Left lung (tissue), 10 donors: ENCODE measurements around the gene RMI2. TPM values are rescaled to one million over a fixed set of nuclear protein-coding genes. Genes with fewer than 3 reads are reported as not detected.
"Not testable (repeated sequence)": the region's sequence is repeated elsewhere in the genome, so short reads cannot be mapped to it uniquely, and the experiment has no call there.

ENCODE experiments used
- ATAC-seq: fragments of 200-7000 bp; cut with Tn5 transposase; one replicate; pipeline ENCODE4 v1.9.1; 2020; ENCODE audit warnings: moderate library complexity
- DNase-seq, 4 donors: peaks; one replicate each; pipeline ENCODE4 v3.0.0-alpha.2; 2013 to 2020
- H3K27ac ChIP-seq, 2 donors: fragments of 200-600 bp; sonication (generic) in 1 of 2; one replicate each; pipeline versions ENCODE4 v1.5.0 to v1.8.0; 2020 to 2021
- H3K27me3 ChIP-seq, 2 donors: fragments of 200-600 bp; sonication (generic) in 1 of 2; one replicate each; pipeline versions ENCODE4 v1.5.0 to v1.8.0; 2020 to 2021
- H3K36me3 ChIP-seq, 2 donors: fragments of 200-600 bp; sonication (generic) in 1 of 2; one replicate each; pipeline versions ENCODE4 v1.5.0 to v1.8.0; 2020 to 2021
- H3K4me1 ChIP-seq, 2 donors: fragments of 200-600 bp; one replicate each; pipeline ENCODE4 v1.8.0; 2021
- H3K4me3 ChIP-seq, 2 donors: fragments of 200-600 bp; sonication (generic) in 1 of 2; one replicate each; pipeline versions ENCODE4 v1.5.0 to v1.8.0; 2020 to 2021; ENCODE audit warnings: mild to moderate bottlenecking in 1 of 2
- H3K9me3 ChIP-seq, 2 donors: fragments of 200-600 bp; sonication (generic) in 1 of 2; one replicate each; pipeline versions ENCODE4 v1.5.0 to v1.8.0; 2020 to 2021
- CTCF ChIP-seq, 2 donors: fragments of 200-600 bp; sonication (generic) in 1 of 2; IDR thresholded peaks; one replicate each; pipeline versions ENCODE4 v1.5.0 to v1.8.0; 2021; ENCODE audit warnings: antibody characterized with exemption in 2 of 2
- intact Hi-C, 2 donors: fragments of 100-400 bp; cut with DNase I; formaldehyde crosslinking; loops; one replicate each; pipeline versions ENCODE4 v1.11.2 to v1.14.2; 2022
- polyA plus RNA-seq, 6 donors: library from polyadenylated mRNA; unstranded; fragments of 120-200 nt; gene quantifications; one replicate each; pipeline ENCODE4 v1.2.1, GENCODE V29; 2013; ENCODE audit not compliant: insufficient read length in 6 of 6
- total RNA-seq, 2 donors: library from RNA; stranded (reverse); fragmentation: NEBNext Ultra II Directional; extraction: Animal tissue kit (Norgen Biotek cat#: 25700); gene quantifications; one replicate each; pipeline ENCODE4 v1.2.1, GENCODE V29; 2021
- donor health status: DM: no; HTN: yes; CAD: no.
- donor health status: DM: no; HTN: no; CAD: no.

Gene RMI2
- total and polyA plus RNA-seq, 8 donors: 9.6 to 34.5 (median 25.2) TPM

- Histone ChIP-seq H3K9me3 (no peaks in the 10 kb centered on the region), H3K27me3 (no peaks in the 10 kb centered on the region), H3K4me1 (peaks cover 7 to 10% of the 10 kb centered on the region in 2 donors), H3K27ac (no peak overlapping the region), H3K4me3 (no peak overlapping the region), H3K36me3 (no peaks in the 10 kb centered on the region)
- intact Hi-C loops: no loop called here
- no peak for TF ChIP-seq CTCF (IDR thresholded peaks at IDR 0.05)
- DNase-seq (peak in 2 of 4 donors; percentile 38 to 49), ATAC-seq (no peak)
These were observed 31.9 kb downstream of the RMI2 start for GRCh38 chr16:11377154-11377553.

DNA sequence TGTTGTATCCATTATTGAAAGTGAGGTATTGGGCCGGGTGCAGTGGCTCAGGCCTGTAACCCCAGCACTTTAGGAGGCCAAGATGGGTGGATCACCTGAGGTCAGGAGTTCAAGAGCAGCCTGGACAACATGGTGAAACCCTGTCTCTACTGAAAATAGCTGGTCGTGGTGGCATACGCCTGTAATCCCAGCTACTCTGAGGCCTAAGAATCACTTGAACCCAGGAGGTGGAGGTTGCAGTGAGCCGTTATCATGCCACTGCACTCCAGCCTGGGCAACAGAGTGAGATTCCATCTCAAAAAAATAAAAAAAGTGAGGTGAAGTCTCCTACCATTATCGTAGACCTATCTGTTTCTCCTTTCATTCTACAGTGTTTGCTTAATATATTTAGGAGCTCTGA, 33.7 kb downstream of the RMI2 start:
- H3K4me1 ChIP-seq, H3K36me3 ChIP-seq, ATAC-seq, DNase-seq, intact Hi-C loops, H3K9me3 ChIP-seq, H3K27ac ChIP-seq, H3K27me3 ChIP-seq, H3K4me3 ChIP-seq: not testable (repeated sequence)

DNA sequence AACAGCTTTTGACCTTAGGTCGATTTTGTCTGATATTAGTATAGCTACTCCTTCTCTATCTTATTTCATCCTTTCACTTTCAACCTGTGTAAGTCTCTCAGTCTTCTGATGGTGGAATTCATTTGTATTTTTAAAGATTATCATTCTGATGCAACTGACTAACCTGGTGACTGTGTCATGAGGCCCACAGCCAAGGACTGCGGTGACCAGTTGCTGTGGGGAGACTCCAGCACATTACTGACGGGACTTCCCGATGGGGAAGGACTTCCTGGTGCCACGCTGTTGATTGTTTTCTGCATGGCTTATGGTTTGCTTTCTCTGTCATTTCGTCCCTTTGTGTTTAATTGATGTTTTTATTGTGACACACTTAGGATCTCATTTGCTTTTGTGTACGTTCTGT, 34.2 kb downstream of the RMI2 start:
- no peak overlapping the region for H3K27ac ChIP-seq
- no peaks in the 10 kb centered on the region for H3K9me3 ChIP-seq
- DNase-seq (no peak), ATAC-seq (peak; percentile 60)
- H3K4me1 ChIP-seq: peaks cover 0 to 10% of the 10 kb centered on the region in 2 donors
- H3K27me3 ChIP-seq: no peaks in the 10 kb centered on the region
- no peaks in the 10 kb centered on the region for H3K36me3 ChIP-seq
- intact Hi-C loops: no loop called here
- H3K4me3 ChIP-seq: no peak overlapping the region
- no peak for TF ChIP-seq CTCF (IDR thresholded peaks at IDR 0.05)

- DNase-seq (no peak), ATAC-seq (no peak)
- H3K4me1 ChIP-seq: peaks cover 0 to 10% of the 10 kb centered on the region in 2 donors
- H3K4me3 ChIP-seq: no peak overlapping the region
- no peaks in the 10 kb centered on the region for H3K27me3 ChIP-seq
- no peaks in the 10 kb centered on the region for H3K9me3 ChIP-seq
- no peak for TF ChIP-seq CTCF (IDR thresholded peaks at IDR 0.05)
- intact Hi-C loops: no loop called here
- no peak overlapping the region for H3K27ac ChIP-seq
- no peaks in the 10 kb centered on the region for H3K36me3 ChIP-seq
These were observed 35.6 kb downstream of the RMI2 start for GRCh38 chr16:11380836-11381235.

- ATAC-seq: no peak
- peaks cover 0 to 13% of the 10 kb centered on the region in 2 donors for H3K4me1 ChIP-seq
- H3K36me3 ChIP-seq: no peaks in the 10 kb centered on the region
- no peaks in the 10 kb centered on the region for H3K9me3 ChIP-seq
- no peak for TF ChIP-seq CTCF (IDR thresholded peaks at IDR 0.05)
- H3K27ac ChIP-seq: no peak overlapping the region
- no peak for DNase-seq
- H3K4me3 ChIP-seq: no peak overlapping the region
- intact Hi-C loops: no loop called here
- peaks cover 0 to 5% of the 10 kb centered on the region in 2 donors for H3K27me3 ChIP-seq
These were observed 38.4 kb downstream of the RMI2 start for GRCh38 chr16:11383481-11384183.
